Astrocyte of the cerebellum (primary cell): Measurements from ENCODE around the gene SORCS2.

ENCODE experiments used
- DNase-seq: peaks from one replicate; pipeline ENCODE4 v3.0.0-alpha.2; 2011; ENCODE audit warnings: low read depth
- H3K4me3 ChIP-seq: 2 replicates; pipeline ENCODE4 v1.5.1; 2011; ENCODE audit warnings: mild to moderate bottlenecking, low read depth, low read length, moderate library complexity
- in situ Hi-C: cut with HindIII; loops from 2 replicates; pipeline ENCODE4 v1.10.0; 2017; ENCODE audit warnings: low sequenced_read_pairs
- TF ChIP-seq, protein P1 (sequence below): IDR thresholded peaks from 2 replicates; pipeline ENCODE4 v1.5.1; 2012; ENCODE audit warnings: low read length, low read depth, moderate library complexity, mild to moderate bottlenecking; ENCODE audit errors: missing control alignments

The SORCS2 gene

DNA sequence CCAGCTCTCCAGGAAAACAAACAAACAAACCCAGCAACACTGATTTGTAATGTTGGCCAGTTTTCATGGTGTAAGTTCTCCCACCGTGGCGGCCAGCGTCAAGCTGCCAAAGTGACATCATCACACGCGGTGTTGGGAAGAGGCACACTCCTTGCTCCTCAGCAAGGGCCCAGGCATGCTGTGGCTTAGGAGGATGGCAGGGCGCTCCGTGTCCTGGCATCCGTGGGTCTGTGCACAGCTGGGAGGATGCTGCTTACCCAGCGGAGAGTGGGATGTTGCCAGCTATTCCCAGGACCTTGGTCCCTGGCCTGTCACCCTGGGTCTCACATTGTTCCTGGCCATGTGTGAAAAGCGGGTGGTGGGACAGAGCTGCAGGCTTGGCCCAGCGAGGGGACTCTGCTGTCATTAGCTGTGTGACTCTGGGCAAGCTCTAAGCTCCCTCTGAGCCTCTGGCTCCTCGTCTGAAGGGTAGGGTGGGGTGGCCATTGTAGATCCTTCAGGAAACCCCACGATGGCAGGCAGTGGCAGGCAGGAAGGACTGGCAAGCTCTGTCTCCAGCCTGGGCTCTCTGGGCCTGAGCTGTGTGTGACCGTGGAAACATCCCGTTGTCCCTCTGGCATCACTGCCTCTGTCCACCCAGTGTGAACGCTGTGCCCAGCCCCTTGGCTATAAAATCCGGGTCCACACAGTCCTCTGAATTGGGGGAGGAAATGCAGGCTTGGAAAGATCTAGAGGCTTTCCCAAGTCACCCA, 231.6 kb downstream of the SORCS2 start:
- DNase-seq, result no peak
- TF ChIP-seq, protein P1, sequence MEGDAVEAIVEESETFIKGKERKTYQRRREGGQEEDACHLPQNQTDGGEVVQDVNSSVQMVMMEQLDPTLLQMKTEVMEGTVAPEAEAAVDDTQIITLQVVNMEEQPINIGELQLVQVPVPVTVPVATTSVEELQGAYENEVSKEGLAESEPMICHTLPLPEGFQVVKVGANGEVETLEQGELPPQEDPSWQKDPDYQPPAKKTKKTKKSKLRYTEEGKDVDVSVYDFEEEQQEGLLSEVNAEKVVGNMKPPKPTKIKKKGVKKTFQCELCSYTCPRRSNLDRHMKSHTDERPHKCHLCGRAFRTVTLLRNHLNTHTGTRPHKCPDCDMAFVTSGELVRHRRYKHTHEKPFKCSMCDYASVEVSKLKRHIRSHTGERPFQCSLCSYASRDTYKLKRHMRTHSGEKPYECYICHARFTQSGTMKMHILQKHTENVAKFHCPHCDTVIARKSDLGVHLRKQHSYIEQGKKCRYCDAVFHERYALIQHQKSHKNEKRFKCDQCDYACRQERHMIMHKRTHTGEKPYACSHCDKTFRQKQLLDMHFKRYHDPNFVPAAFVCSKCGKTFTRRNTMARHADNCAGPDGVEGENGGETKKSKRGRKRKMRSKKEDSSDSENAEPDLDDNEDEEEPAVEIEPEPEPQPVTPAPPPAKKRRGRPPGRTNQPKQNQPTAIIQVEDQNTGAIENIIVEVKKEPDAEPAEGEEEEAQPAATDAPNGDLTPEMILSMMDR, result no peak
- no peak overlapping the region for H3K4me3 ChIP-seq
- in situ Hi-C loops, result no loop called here

DNA sequence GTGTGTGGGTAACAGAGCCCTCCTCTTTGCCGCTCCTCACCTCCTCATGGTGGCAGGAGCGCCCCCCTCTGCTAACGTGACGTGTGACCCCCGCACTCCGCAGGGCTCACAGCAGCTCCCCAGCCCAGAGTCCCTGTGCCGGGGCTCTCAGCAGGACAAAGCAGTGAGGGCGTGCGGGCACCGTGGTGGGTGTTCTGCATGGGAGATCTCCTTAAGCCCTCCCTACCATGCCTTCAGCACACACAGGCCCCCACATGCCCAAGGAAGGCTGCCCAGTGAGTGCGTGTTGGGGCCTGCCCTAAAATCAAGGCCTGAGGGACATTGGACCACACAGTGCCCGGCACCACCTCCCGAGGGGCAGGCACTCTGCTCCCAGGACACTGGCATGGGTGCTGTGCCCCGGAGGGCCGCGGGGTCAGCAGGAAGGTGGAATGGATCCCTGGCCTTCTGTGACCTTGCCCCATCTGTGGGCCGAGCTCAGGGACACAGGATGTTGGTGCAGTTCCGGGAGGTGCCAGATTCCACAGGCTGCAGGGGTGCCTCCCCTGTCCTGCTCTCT, 232.3 kb downstream of the SORCS2 start:
- no peak for DNase-seq
- TF ChIP-seq, protein P1, result no peak
- in situ Hi-C loops, result no loop called here
- H3K4me3 ChIP-seq, result no peak overlapping the region

DNA sequence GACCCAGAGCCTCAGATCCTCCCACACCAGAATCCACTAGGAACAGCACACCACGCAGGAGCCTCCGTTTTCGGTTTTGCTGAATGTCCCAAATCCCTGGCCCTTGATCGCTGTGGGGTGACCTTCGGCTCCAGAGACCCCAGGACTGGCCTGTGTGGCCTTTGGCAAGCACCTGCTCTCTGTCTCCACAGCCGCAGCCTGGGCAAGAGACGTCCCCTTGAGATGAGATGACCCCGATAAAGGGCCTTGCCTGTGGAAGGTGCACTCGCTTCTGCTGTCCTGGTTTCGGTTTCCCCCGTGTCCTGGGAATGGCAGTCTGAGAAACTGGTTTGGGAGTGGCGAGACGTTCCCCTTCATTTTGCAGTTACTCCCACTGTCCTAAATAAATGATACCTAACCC, 232.8 kb downstream of the SORCS2 start:
- TF ChIP-seq, protein P1, result no peak
- H3K4me3 ChIP-seq, result no peak overlapping the region
- DNase-seq, result no peak
- in situ Hi-C loops, result no loop called here

DNA sequence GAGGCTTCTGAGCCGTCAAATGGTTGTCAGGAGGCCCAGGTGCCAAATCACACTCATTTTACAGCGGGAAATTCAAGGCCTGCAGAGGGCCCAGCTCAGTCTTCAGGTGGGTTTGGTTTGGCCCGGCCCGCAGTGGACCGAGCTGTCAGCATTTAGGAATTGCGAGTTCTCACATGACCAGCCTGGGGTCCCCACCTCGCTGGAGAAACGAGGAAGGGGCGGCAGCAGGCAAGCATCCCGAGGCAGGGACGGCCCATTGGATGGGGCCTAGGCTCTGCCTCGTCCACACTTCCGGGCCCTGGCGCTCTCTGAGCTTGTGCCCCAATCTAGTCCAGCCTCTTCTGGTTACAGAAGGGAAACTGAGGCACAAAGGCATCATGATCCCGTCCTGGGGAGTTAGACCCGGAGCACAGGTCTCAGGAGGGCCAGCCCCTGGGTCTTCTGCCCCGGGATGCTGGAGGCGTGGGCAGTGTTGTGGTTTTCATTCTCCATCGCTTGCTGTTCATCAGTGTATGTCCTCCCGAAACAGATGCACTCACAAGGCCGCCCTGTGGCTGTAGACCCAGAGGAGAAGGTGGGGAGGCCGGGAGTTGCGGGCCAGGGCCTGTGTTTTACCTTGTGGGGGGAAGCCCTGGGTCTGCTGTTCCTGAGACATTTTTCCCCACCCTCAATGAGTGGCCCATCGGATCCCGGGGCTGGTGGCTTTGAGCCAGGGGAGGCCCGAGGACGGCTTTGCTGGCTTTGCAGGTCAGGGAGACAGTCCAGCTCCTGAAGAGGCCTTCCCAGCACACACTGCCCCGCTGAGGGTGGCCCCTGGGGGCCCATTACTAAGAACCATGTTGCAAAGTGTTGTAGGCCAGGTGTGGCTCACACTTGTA, 233.5 kb downstream of the SORCS2 start:
- no peak for DNase-seq
- TF ChIP-seq, protein P1, result no peak
- in situ Hi-C loops, result no loop called here
- H3K4me3 ChIP-seq, result no peak overlapping the region

DNA sequence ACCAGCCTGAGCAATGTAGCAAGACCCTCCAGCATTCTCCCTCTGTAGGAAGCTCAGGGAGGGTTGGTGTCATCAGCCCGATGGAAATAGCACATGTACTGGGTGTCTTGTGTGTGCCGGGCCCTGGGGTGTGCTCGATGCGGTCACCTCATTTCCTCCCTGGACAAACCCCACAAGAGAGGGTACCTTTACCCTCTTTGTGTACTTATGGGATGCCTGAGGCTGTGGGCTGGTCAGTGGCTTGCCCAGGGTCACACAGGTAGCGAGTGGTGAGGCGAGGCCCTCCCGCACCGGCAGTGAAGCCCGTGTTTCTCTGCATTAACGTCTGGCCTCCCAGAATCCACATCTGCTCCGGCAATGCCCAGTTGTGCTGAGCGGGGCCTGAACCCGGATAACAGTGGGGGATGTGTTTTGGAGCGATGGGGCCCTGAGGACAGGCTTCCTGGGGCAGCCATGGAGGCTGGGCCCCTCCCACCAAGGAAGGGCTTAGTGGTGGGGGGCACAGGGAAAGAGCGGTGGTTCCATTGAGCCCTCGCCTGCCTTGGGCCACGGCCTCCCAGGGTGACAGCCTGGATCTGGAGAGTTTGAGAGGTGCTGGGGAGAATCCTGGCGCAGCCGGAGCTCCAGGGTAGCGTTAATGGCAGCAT, 234.3 kb downstream of the SORCS2 start:
- in situ Hi-C loops, result no loop called here
- no peak for DNase-seq
- TF ChIP-seq, protein P1, result no peak
- no peak overlapping the region for H3K4me3 ChIP-seq

DNA sequence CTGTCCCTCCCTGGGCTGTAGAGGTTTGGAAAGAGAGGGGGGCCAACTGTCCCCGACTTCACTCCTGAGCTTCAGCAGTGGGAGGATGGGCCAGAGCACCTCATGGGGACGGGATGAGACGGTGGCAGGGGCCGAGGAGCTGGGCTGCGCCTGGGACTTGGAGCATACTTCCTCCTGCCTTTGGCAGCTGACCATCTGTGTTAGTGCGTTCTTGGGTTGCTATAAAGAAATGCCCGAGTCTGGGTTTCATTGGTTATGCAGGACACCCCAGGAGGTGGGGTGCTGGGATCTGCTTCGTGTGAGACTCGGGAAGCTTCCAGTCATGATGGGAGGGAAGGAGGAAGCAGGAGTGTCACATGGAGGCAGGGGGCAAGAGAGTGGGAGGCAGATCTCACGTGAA, 235.0 kb downstream of the SORCS2 start:
- DNase-seq, result no peak
- H3K4me3 ChIP-seq, result no peak overlapping the region
- TF ChIP-seq, protein P1, result no peak
- in situ Hi-C loops, result no loop called here
